Natural killer cell (primary cell): ENCODE results near the gene CDADC1. TPM values are rescaled to one million over a fixed set of nuclear protein-coding genes. Genes with fewer than 3 reads are reported as not detected.
A peak's percentile ranks its signal among the peaks of the same experiment; 100 is the strongest.

ENCODE experiments used
- ATAC-seq, 3 donors: fragments of 150-1000 bp in 2 of 3; fragments of 200-7000 bp in 1 of 3; cut with Tn5 transposase; 1 replicate in 1 of 3; 2 replicates in 2 of 3; pipeline ENCODE4 v1.10.0; 2021; ENCODE audit warnings: mild to moderate bottlenecking in 2 of 3, moderate library complexity in 2 of 3
- DNase-seq, 2 donors: peaks; one replicate each; pipeline versions ENCODE4 v3.0.0 to v3.0.0-alpha.2; 2013 to 2021; ENCODE audit warnings: mixed read lengths in 1 of 2
- H3K27ac ChIP-seq: one replicate; pipeline ENCODE4 v1.5.1; 2013; ENCODE audit warnings: mild to moderate bottlenecking, low read length
- H3K27me3 ChIP-seq: one replicate; pipeline ENCODE4 v1.6.1; 2013; ENCODE audit warnings: low read length; ENCODE audit not compliant: control insufficient read depth, insufficient read depth
- H3K36me3 ChIP-seq: one replicate; pipeline ENCODE4 v1.6.1; 2013; ENCODE audit warnings: low read length; ENCODE audit not compliant: control insufficient read depth, insufficient read depth
- H3K4me1 ChIP-seq: one replicate; pipeline ENCODE4 v1.6.1; 2013; ENCODE audit warnings: low read length; ENCODE audit not compliant: control insufficient read depth, insufficient read depth
- H3K4me3 ChIP-seq: one replicate; pipeline ENCODE4 v1.5.1; 2013; ENCODE audit warnings: low read length
- H3K9me3 ChIP-seq: one replicate; pipeline ENCODE4 v1.6.1; 2013; ENCODE audit warnings: low read length; ENCODE audit not compliant: control insufficient read depth, insufficient read depth
- H3K27ac Mint-ChIP-seq, 2 donors: one replicate each; pipeline ENCODE4 v1.8.0; 2022; ENCODE audit warnings: mild to moderate bottlenecking in 2 of 2, mixed read lengths in 2 of 2, moderate library complexity in 1 of 2
- H3K27me3 Mint-ChIP-seq, 2 donors: one replicate each; pipeline ENCODE4 v1.8.0; 2022; ENCODE audit warnings: low read depth in 2 of 2, mixed read lengths in 2 of 2
- H3K36me3 Mint-ChIP-seq: one replicate; pipeline ENCODE4 v1.8.0; 2022; ENCODE audit warnings: mixed read lengths
- H3K4me1 Mint-ChIP-seq, 2 donors: one replicate each; pipeline ENCODE4 v1.8.0; 2022; ENCODE audit warnings: mixed read lengths in 2 of 2
- H3K4me3 Mint-ChIP-seq: one replicate; pipeline ENCODE4 v1.8.0; 2022; ENCODE audit warnings: mild to moderate bottlenecking, moderate library complexity, mixed read lengths
- H3K9me3 Mint-ChIP-seq, 2 donors: one replicate each; pipeline ENCODE4 v1.8.0; 2022; ENCODE audit warnings: mixed read lengths in 2 of 2
- WGBS: methylation state at CpG from one replicate; pipeline ENCODE4 v1.1.7; 2013; ENCODE audit warnings: missing lambda C conversion rate; ENCODE audit not compliant: insufficient coverage; 5-methylcytosine and 5-hydroxymethylcytosine counted together
- intact Hi-C: fragments of 100-400 bp; cut with micrococcal nuclease; formaldehyde crosslinking; loops from one replicate; pipeline ENCODE4 v1.14.2; 2022
- total RNA-seq, 4 donors: library from RNA; stranded (reverse); fragments of 120-200 nt in 1 of 4; gene quantifications; one replicate each; pipeline versions ENCODE4 v1.2.3 to v1.2.4, GENCODE V29; 2013 to 2022
- TF ChIP-seq, protein P1 (sequence below): fragments of 200-600 bp; IDR thresholded peaks from one replicate; pipeline ENCODE4 v1.8.0; 2022; ENCODE audit warnings: antibody characterized with exemption

CDADC1 gene
- total RNA-seq, 3 donors from 2014 or later (not counting 1 experiment from before 2014, with no cell fraction given): 32.0 to 39.4 (median 33.6) TPM

DNA sequence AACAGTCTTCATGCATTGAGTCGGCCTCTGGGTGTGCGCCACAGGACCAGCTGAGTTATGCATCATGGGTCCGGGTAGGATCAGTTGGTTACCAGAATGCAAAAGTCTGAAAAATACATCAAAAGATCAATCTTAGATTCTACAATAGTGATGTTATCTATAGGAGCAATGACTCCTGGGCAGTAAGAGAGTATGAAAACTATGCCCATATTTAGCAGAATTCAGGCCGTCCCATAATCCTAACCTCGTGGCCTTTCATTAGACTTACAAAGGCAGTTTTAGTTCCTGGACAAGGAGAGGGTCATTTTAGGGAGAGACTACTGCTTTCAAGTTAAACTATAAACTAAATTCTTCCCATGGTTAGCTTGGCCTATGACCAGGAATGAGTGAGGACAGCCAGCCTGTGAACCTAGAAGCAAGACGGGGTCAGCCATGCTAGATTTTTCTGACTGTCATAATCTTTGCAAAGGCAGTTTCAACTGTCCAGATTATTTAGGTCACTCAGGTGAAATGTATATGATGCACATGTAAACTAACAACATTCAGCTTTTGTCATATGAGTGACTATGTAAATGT, 11.8 kb upstream of the CDADC1 start:
- peaks cover 0 to 4% of the 10 kb centered on the region in 2 donors for H3K27me3 Mint-ChIP-seq
- no peaks in the 10 kb centered on the region for H3K4me1 Mint-ChIP-seq
- H3K9me3 Mint-ChIP-seq: no peaks in the 10 kb centered on the region
- DNase-seq (no peak), ATAC-seq (no peak)
- H3K27ac Mint-ChIP-seq: no peak overlapping the region
- no peak overlapping the region for H3K4me3 Mint-ChIP-seq
- 93% methylated on average over 5 of the region's 6 CpGs for WGBS
- H3K4me1 ChIP-seq: no peaks in the 10 kb centered on the region
- TF ChIP-seq, protein P1, sequence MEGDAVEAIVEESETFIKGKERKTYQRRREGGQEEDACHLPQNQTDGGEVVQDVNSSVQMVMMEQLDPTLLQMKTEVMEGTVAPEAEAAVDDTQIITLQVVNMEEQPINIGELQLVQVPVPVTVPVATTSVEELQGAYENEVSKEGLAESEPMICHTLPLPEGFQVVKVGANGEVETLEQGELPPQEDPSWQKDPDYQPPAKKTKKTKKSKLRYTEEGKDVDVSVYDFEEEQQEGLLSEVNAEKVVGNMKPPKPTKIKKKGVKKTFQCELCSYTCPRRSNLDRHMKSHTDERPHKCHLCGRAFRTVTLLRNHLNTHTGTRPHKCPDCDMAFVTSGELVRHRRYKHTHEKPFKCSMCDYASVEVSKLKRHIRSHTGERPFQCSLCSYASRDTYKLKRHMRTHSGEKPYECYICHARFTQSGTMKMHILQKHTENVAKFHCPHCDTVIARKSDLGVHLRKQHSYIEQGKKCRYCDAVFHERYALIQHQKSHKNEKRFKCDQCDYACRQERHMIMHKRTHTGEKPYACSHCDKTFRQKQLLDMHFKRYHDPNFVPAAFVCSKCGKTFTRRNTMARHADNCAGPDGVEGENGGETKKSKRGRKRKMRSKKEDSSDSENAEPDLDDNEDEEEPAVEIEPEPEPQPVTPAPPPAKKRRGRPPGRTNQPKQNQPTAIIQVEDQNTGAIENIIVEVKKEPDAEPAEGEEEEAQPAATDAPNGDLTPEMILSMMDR: no peak
- H3K9me3 ChIP-seq: no peaks in the 10 kb centered on the region
- no peak overlapping the region for H3K4me3 ChIP-seq
- H3K36me3 ChIP-seq: no peaks in the 10 kb centered on the region
- H3K27ac ChIP-seq: no peak overlapping the region
- intact Hi-C loops: no loop called here
- no peaks in the 10 kb centered on the region for H3K27me3 ChIP-seq
- H3K36me3 Mint-ChIP-seq: no peaks in the 10 kb centered on the region

DNA sequence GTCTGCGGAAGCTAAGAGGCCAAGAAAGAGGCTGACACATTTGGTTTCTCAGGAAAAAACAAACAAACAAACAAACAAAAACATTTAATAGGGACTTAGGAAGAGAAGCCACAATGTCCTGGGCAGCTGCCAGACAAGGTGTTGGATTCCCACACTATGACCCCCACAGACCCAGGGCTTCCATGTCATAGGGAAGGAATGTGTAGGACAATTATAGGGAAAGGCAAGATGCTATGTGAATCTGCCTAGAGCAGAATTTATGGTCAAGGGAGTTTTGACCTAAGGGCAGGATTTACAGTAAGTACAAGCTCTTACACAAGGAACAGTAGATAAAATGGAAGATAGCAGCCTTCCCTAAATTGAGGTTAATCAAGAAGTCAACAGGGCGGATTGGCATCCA, 9.1 kb upstream of the CDADC1 start:
- H3K27me3 Mint-ChIP-seq: peaks cover 0 to 7% of the 10 kb centered on the region in 2 donors
- H3K4me3 ChIP-seq: no peak overlapping the region
- H3K9me3 Mint-ChIP-seq: no peaks in the 10 kb centered on the region
- TF ChIP-seq, protein P1: no peak
- 77% methylated on average over 2 of the region's 2 CpGs for WGBS
- H3K4me1 ChIP-seq: no peaks in the 10 kb centered on the region
- no peak for ATAC-seq
- H3K27me3 ChIP-seq: no peaks in the 10 kb centered on the region
- H3K4me3 Mint-ChIP-seq: no peak overlapping the region
- H3K9me3 ChIP-seq: no peaks in the 10 kb centered on the region
- no peaks in the 10 kb centered on the region for H3K36me3 Mint-ChIP-seq
- intact Hi-C loops: no loop called here
- H3K27ac Mint-ChIP-seq: no peak overlapping the region
- no peak for DNase-seq
- no peaks in the 10 kb centered on the region for H3K4me1 Mint-ChIP-seq
- H3K36me3 ChIP-seq: no peaks in the 10 kb centered on the region
- no peak overlapping the region for H3K27ac ChIP-seq

DNA sequence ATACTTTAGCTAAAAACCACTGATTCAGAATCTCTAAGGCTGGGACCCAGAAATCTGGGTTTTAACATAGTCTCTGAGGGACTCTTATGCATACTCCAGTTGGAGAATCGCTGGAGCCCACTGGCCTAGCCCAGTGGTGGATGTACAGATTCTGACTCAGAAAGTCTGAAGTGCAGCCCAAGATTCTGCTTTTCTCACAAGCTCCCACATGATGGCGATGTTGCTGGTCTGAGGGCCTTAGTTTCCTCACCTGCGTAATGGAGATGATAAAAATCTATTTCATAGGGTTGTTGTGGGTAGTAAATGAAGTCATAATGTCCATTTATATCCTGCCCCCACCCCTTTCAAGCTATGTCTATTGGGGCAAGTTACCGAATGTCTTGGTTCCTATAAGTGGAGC, 7.7 kb upstream of the CDADC1 start:
- Mint-ChIP-seq H3K27ac (no peak overlapping the region), H3K4me3 (no peak overlapping the region), H3K4me1 (no peaks in the 10 kb centered on the region), H3K36me3 (no peaks in the 10 kb centered on the region), H3K9me3 (no peaks in the 10 kb centered on the region), H3K27me3 (peaks cover 0 to 10% of the 10 kb centered on the region in 2 donors)
- Histone ChIP-seq H3K27ac (no peak overlapping the region), H3K36me3 (no peaks in the 10 kb centered on the region), H3K9me3 (no peaks in the 10 kb centered on the region), H3K4me1 (no peaks in the 10 kb centered on the region), H3K27me3 (no peaks in the 10 kb centered on the region), H3K4me3 (no peak overlapping the region)
- WGBS: 40% methylated on average over 2 of the region's 4 CpGs
- peak in 1 of 2 donors; percentile 69 for DNase-seq
- intact Hi-C loops: loop anchor here (1.0 kb wide), 1 partner anchor 41 kb away; no protein-coding TSS in a partner anchor
- TF ChIP-seq, protein P1: peak; percentile 37
- ATAC-seq: peak; percentile 69 to 91 (median 78)

DNA sequence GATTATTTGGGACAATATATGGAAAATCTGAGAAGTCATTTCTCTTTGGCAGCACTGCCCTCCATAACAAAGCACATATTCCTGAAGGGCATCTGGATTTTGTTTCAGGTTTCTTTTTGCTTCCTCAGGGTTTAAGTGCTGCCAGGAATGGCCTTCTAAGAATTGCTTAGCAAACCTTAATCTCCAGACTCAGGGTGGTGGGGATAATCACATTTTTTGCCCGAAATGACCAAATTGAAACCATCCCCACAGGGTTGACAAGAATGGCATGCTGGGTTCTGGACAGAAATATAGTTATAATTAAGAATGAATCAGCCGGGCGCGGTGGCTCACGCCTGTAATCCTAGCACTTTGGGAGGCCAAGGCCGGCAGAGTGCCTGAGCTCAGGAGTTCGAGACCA, 6.4 kb upstream of the CDADC1 start:
- Histone ChIP-seq H3K4me1 (no peaks in the 10 kb centered on the region), H3K27ac (no peak overlapping the region), H3K4me3 (no peak overlapping the region), H3K27me3 (no peaks in the 10 kb centered on the region), H3K9me3 (no peaks in the 10 kb centered on the region), H3K36me3 (no peaks in the 10 kb centered on the region)
- TF ChIP-seq, protein P1: no peak
- ATAC-seq (no peak), DNase-seq (no peak)
- Mint-ChIP-seq H3K27me3 (peaks cover 0 to 10% of the 10 kb centered on the region in 2 donors), H3K4me3 (no peak overlapping the region), H3K4me1 (no peaks in the 10 kb centered on the region), H3K9me3 (no peaks in the 10 kb centered on the region), H3K36me3 (no peaks in the 10 kb centered on the region), H3K27ac (no peak overlapping the region)
- 96% methylated on average over 7 of the region's 7 CpGs for WGBS
- intact Hi-C loops: no loop called here
